ENCODE data around the gene NPR2. TPM values are rescaled to one million over a fixed set of nuclear protein-coding genes. Genes with fewer than 3 reads are reported as not detected.

NPR2 gene
- total RNA-seq, 2 donors from 2014 or later: 22.9 to 26.0 TPM

GRCh38 chr9:35748242-35748857, 43.0 kb upstream of the NPR2 start:
- Mint-ChIP-seq H3K27me3 (ENCODE audit: insufficient read depth) (no peaks in the 10 kb centered on the region), H3K36me3 (ENCODE audit: low read depth) (peaks cover 39% of the 10 kb centered on the region), H3K9me3 (no peaks in the 10 kb centered on the region), H3K27ac (peak overlapping the region; percentile 92), H3K4me3 (peak overlapping the region; percentile 92), H3K4me1 (peaks cover 24% of the 10 kb centered on the region)
- Histone ChIP-seq H3K9ac (ENCODE audit: extremely low read depth, low read length, poor library complexity, severe bottlenecking) (peak overlapping the region; percentile 77), H3K9me3 (ENCODE audit: control insufficient read depth, low read length) (no peaks in the 10 kb centered on the region), H3K4me1 (ENCODE audit: control insufficient read depth, insufficient read depth, low read length) (no peaks in the 10 kb centered on the region), H3K27me3 (ENCODE audit: control insufficient read depth, insufficient read depth, low read length, poor library complexity, severe bottlenecking) (no peaks in the 10 kb centered on the region), H3K4me3 (ENCODE audit: low read length) (peak overlapping the region; percentile 94), H3K36me3 (ENCODE audit: control insufficient read depth, insufficient read depth, low read length) (peaks cover 50% of the 10 kb centered on the region), H3K27ac (ENCODE audit: low read depth, low read length) (no peak overlapping the region)
- WGBS, 2 experiments (ENCODE audit: insufficient coverage in 1 of 2, insufficient read length in 1 of 2): 0 to 1% methylated on average over 11 to 24 of the region's 24 CpGs
- no peak for DNase-seq
- no peak for TF ChIP-seq CTCF (conservative IDR thresholded peaks at IDR 0.05)

GRCh38 chr9:35748858-35749514, 42.4 kb upstream of the NPR2 start, which contains the start of the genes GBA2 and RGP1:
GBA2 (minus strand) TSS chr9:35749228; CDS start chr9:35748704, 524 bp downstream.
RGP1 (plus strand) TSS chr9:35749287; CDS start chr9:35749756, 469 bp downstream.
- no peaks in the 10 kb centered on the region for H3K27me3 Mint-ChIP-seq (ENCODE audit: insufficient read depth)

More at GRCh38 chr9:35748858-35749514, 42.4 kb upstream of the NPR2 start, which contains the start of the genes GBA2 and RGP1:
- no peak for TF ChIP-seq CTCF (conservative IDR thresholded peaks at IDR 0.05)
- Histone ChIP-seq H3K27ac (ENCODE audit: low read depth, low read length) (no peak within 1 kb of the TSS), H3K4me1 (ENCODE audit: control insufficient read depth, insufficient read depth, low read length) (no peaks in the 10 kb centered on the region), H3K27me3 (ENCODE audit: control insufficient read depth, insufficient read depth, low read length, poor library complexity, severe bottlenecking) (no peaks in the 10 kb centered on the region), H3K9ac (ENCODE audit: extremely low read depth, low read length, poor library complexity, severe bottlenecking) (peak within 1 kb of the TSS; percentile 77), H3K4me3 (ENCODE audit: low read length) (peak within 1 kb of the TSS; percentile 94), H3K9me3 (ENCODE audit: control insufficient read depth, low read length) (no peaks in the 10 kb centered on the region), H3K36me3 (ENCODE audit: control insufficient read depth, insufficient read depth, low read length) (peaks cover 50% of the 10 kb centered on the region)
- Mint-ChIP-seq H3K27ac (peak within 1 kb of the TSS; percentile 92), H3K4me3 (peak within 1 kb of the TSS; percentile 92), H3K9me3 (no peaks in the 10 kb centered on the region), H3K36me3 (ENCODE audit: low read depth) (peaks cover 39% of the 10 kb centered on the region), H3K4me1 (peaks cover 24% of the 10 kb centered on the region)
- WGBS, 2 experiments (ENCODE audit: insufficient coverage in 1 of 2, insufficient read length in 1 of 2): 0% methylated on average over 20 to 69 of the region's 69 CpGs
- peak; percentile 93 for DNase-seq
